Measurements from ENCODE around the gene CASZ1.

DNA sequence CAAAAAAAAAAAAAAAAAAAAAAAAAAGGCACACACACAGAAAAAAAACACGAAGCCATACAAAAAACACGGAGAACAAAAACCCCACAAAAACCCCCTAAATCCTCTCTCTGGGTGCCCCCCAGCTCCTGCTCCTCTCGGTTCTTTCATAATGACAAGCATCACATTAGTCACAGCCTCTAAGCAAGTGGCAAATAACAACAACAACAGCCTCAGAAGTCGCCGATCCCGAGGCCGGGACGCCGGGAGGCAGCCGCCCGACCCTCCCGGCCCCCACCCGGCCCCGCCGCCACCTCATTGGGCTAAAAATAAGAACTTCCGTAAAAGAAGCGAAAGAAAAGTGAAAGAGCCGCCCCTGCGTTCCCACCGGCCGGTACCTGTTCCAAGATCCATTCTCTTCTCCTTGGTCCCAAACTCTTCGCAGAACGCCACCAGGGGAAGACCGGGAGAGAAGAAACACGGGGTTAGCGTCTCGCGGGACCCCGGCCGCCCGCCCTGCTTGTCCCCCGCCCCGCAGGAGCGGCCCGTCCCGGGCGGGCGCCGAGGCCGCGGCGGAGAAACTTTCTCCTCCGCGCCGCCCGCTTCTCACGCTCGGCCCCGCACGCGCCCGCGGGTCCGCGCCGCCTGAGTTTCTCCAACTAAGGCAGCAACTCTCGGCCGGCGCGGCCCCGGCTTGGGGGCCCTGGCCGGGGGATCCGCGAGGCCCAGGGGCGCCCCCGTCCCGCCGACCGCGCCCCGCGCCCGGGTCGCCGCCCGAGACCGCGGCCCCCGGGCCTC, 102.8 kb downstream of the CASZ1 start:
- no peak for TF ChIP-seq POLR2A (IDR thresholded peaks at IDR 0.05; ENCODE audit: low read depth, low read length)
- no peak for TF ChIP-seq POLR2AphosphoS5 (IDR thresholded peaks at IDR 0.05; ENCODE audit: low read depth, low read length)
